Lung microvascular endothelial cell (primary cell): ENCODE results near the gene AFP. TPM values are rescaled to one million over a fixed set of nuclear protein-coding genes. Genes with fewer than 3 reads are reported as not detected.

Source experiments
- DNase-seq, 2 donors: peaks; one replicate each; pipeline versions ENCODE4 v3.0.0 to v3.0.0-alpha.2; 2010; ENCODE audit warnings: low read depth in 2 of 2
- total RNA-seq: library from RNA; depleted of rRNA; stranded (reverse); fragments of >200 nt; gene quantifications from 2 replicates; pipeline ENCODE4 v1.2.1, GENCODE V29; 2014

Gene AFP
- total RNA-seq, 1 donor from 2014 or later: not detected

GRCh38 chr4:73414936-73415271, 21.1 kb upstream of the AFP start:
- DNase-seq: no peak

- DNase-seq: no peak
Observed at GRCh38 chr4:73415807-73416238, 20.2 kb upstream of the AFP start.

- DNase-seq: no peak
Observed at GRCh38 chr4:73416423-73417087, 19.5 kb upstream of the AFP start.

GRCh38 chr4:73417342-73417741, 18.7 kb upstream of the AFP start:
- no peak for DNase-seq

- no peak for DNase-seq
Observed at GRCh38 chr4:73417973-73418372, 18.0 kb upstream of the AFP start.

- no peak for DNase-seq
Observed at GRCh38 chr4:73418677-73419076, 17.3 kb upstream of the AFP start.

GRCh38 chr4:73419106-73420038, 16.6 kb upstream of the AFP start:
- DNase-seq: no peak

GRCh38 chr4:73420615-73421014, 15.4 kb upstream of the AFP start:
- no peak for DNase-seq

GRCh38 chr4:73421708-73422457, 14.1 kb upstream of the AFP start:
- DNase-seq: no peak

- no peak for DNase-seq
Observed at GRCh38 chr4:73422458-73422752, 13.6 kb upstream of the AFP start.

- no peak for DNase-seq
Observed at GRCh38 chr4:73423184-73423583, 12.8 kb upstream of the AFP start.

- DNase-seq: no peak
Observed at GRCh38 chr4:73426666-73427065, 9.4 kb upstream of the AFP start.

- no peak for DNase-seq
Observed at GRCh38 chr4:73429118-73429517, 6.9 kb upstream of the AFP start.

GRCh38 chr4:73429826-73430587, 6.0 kb upstream of the AFP start:
- DNase-seq: no peak

GRCh38 chr4:73431813-73432168, 4.2 kb upstream of the AFP start:
- no peak for DNase-seq

- no peak for DNase-seq
Observed at GRCh38 chr4:73432169-73433000, 3.6 kb upstream of the AFP start.

- DNase-seq: no peak
Observed at GRCh38 chr4:73433140-73433539, 2.9 kb upstream of the AFP start.

GRCh38 chr4:73434311-73434710, 1.7 kb upstream of the AFP start:
- peak; percentile 12 to 14 for DNase-seq

GRCh38 chr4:73436674-73437557, 895 bp downstream of the AFP start:
- no peak for DNase-seq

GRCh38 chr4:73437558-73437956, 1.5 kb downstream of the AFP start:
- DNase-seq: no peak
